Suprapubic skin (tissue), 4 donors: Measurements from ENCODE around the gene COG5. TPM values are rescaled to one million over a fixed set of nuclear protein-coding genes. Genes with fewer than 3 reads are reported as not detected.

Experiments used
- DNase-seq, 2 donors: peaks; one replicate each; pipeline ENCODE4 v3.0.0-alpha.2; 2019; ENCODE audit warnings: low spot score in 2 of 2
- H3K27ac ChIP-seq: fragments of 200-600 bp; sonication (generic); one replicate; pipeline ENCODE4 v1.5.1; 2019
- H3K27me3 ChIP-seq: fragments of 200-600 bp; sonication (generic); one replicate; pipeline ENCODE4 v1.5.1; 2019
- H3K36me3 ChIP-seq: fragments of 200-600 bp; sonication (generic); one replicate; pipeline ENCODE4 v1.5.1; 2019
- H3K4me1 ChIP-seq: fragments of 200-600 bp; sonication (generic); one replicate; pipeline ENCODE4 v1.5.1; 2019
- H3K4me3 ChIP-seq: fragments of 200-600 bp; sonication (generic); one replicate; pipeline ENCODE4 v1.5.1; 2019; ENCODE audit warnings: mild to moderate bottlenecking
- H3K9me3 ChIP-seq: fragments of 200-600 bp; sonication (generic); one replicate; pipeline ENCODE4 v1.5.1; 2019
- CTCF ChIP-seq, 2 donors: fragments of 200-600 bp in 1 of 2; fragments of 450-650 bp in 1 of 2; sonication (generic) in 1 of 2; IDR thresholded peaks; one replicate each; pipeline ENCODE4 v1.5.1; 2016 to 2019; ENCODE audit warnings: antibody characterized with exemption in 2 of 2, mild to moderate bottlenecking in 1 of 2, moderate library complexity in 1 of 2
- EP300 ChIP-seq: sonication (generic); formaldehyde crosslinking; IDR thresholded peaks from one replicate; pipeline ENCODE4 v1.6.1; 2017; ENCODE audit warnings: antibody characterized with exemption
- POLR2A ChIP-seq, 2 donors: fragments of 450-650 bp; IDR thresholded peaks; one replicate each; pipeline ENCODE4 v1.6.1; 2017; ENCODE audit warnings: antibody characterized with exemption in 2 of 2, mild to moderate bottlenecking in 2 of 2, moderate library complexity in 2 of 2
- POLR2AphosphoS5 ChIP-seq, 3 donors: sonication (generic); formaldehyde crosslinking; IDR thresholded peaks; one replicate each; pipeline ENCODE4 v1.6.1; 2017; ENCODE audit warnings: antibody characterized with exemption in 3 of 3
- WGBS: methylation state at CpG from one replicate; pipeline ENCODE4 v1.1.5; 2018; 5-methylcytosine and 5-hydroxymethylcytosine counted together
- total RNA-seq, 4 donors: library from RNA; depleted of rRNA; stranded (reverse); fragments of >200 nt; gene quantifications; one replicate each; pipeline ENCODE4 v1.1.0, GENCODE V29; 2016

Gene COG5
- total RNA-seq, 4 donors from 2014 or later = 31.1 to 60.1 (median 53.7) TPM

- Histone ChIP-seq H3K36me3 (no peaks in the 10 kb centered on the region), H3K27me3 (no peaks in the 10 kb centered on the region), H3K4me3 (no peak overlapping the region), H3K4me1 (no peaks in the 10 kb centered on the region), H3K27ac (no peak overlapping the region), H3K9me3 (no peaks in the 10 kb centered on the region)
- TF ChIP-seq POLR2AphosphoS5 (IDR thresholded peaks at IDR 0.05) = no peak
- no peak for TF ChIP-seq CTCF (IDR thresholded peaks at IDR 0.05)
- TF ChIP-seq EP300 = no peak
- TF ChIP-seq POLR2A (IDR thresholded peaks at IDR 0.05) = no peak
- WGBS = 96% methylated on average over 1 of the region's 1 CpG
- no peak for DNase-seq
Observed at GRCh38 chr7:107267138-107267537, 296.6 kb downstream of the COG5 start.

DNA sequence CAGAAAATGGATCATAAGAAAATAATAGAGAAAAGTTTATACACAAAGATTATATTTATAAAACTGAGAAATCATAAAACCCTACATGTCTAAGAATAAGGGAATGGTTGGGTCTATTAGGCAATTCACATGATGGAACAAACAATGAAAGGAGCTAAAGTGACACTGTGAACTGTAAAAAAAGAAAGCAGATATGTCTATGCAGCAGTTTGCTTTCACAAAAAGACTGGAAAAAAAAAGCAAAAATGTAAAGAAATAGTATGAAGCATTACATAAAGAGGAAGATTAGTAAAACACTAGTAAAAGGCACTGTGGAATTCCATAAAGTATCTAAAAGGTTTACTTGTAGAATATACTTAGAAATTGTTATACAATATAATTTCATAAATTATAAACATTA lies 299.0 kb downstream of the COG5 start:
- Histone ChIP-seq H3K4me1 (no peaks in the 10 kb centered on the region), H3K9me3 (no peaks in the 10 kb centered on the region), H3K27me3 (no peaks in the 10 kb centered on the region), H3K4me3 (no peak overlapping the region), H3K36me3 (no peaks in the 10 kb centered on the region), H3K27ac (no peak overlapping the region)
- no peak for DNase-seq
- TF ChIP-seq EP300 = no peak
- TF ChIP-seq POLR2AphosphoS5 (IDR thresholded peaks at IDR 0.05) = no peak
- TF ChIP-seq CTCF (IDR thresholded peaks at IDR 0.05) = no peak
- no peak for TF ChIP-seq POLR2A (IDR thresholded peaks at IDR 0.05)

DNA sequence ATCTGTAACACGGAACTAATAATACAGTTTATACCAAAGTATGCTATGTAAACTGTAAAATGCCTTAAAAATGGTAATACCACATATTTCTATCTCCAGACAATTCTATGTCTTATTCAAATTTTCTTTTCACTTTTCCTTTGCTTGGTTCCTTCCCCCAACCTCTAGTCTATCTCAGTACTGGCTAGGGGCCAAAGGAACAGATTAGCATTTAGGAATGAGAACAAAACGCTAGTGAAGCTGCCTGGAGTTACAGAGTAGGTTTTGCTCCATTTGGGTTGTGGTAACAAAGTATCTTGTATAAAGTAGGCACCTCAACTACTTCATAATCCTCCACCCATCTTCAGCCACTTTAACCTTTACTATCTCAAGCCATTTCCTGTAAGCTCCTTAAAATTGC lies 300.9 kb downstream of the COG5 start:
- Histone ChIP-seq H3K4me1 (no peaks in the 10 kb centered on the region), H3K9me3 (no peaks in the 10 kb centered on the region), H3K27ac (no peak overlapping the region), H3K36me3 (no peaks in the 10 kb centered on the region), H3K4me3 (no peak overlapping the region), H3K27me3 (no peaks in the 10 kb centered on the region)
- no peak for DNase-seq
- WGBS = 75% methylated on average over 2 of the region's 2 CpGs
- no peak for TF ChIP-seq CTCF (IDR thresholded peaks at IDR 0.05)

GRCh38 chr7:107258737-107259136 lies 305.0 kb downstream of the COG5 start:
- DNase-seq = no peak
- Histone ChIP-seq H3K9me3 (no peaks in the 10 kb centered on the region), H3K4me3 (no peak overlapping the region), H3K4me1 (no peaks in the 10 kb centered on the region), H3K27me3 (no peaks in the 10 kb centered on the region), H3K36me3 (no peaks in the 10 kb centered on the region), H3K27ac (no peak overlapping the region)
- 92% methylated on average over 5 of the region's 5 CpGs for WGBS
- TF ChIP-seq EP300 (no peak), POLR2A (IDR thresholded peaks at IDR 0.05) (no peak), POLR2AphosphoS5 (IDR thresholded peaks at IDR 0.05) (no peak), CTCF (IDR thresholded peaks at IDR 0.05) (no peak)

- no peaks in the 10 kb centered on the region for H3K27me3 ChIP-seq
- no peak overlapping the region for H3K4me3 ChIP-seq
- H3K36me3 ChIP-seq = no peaks in the 10 kb centered on the region
- TF ChIP-seq POLR2AphosphoS5 (IDR thresholded peaks at IDR 0.05) (no peak), CTCF (IDR thresholded peaks at IDR 0.05) (no peak), EP300 (no peak), POLR2A (IDR thresholded peaks at IDR 0.05) (no peak)
- no peaks in the 10 kb centered on the region for H3K4me1 ChIP-seq
- WGBS = 96% methylated on average over 4 of the region's 4 CpGs
- H3K27ac ChIP-seq = no peak overlapping the region
- DNase-seq = no peak
- no peaks in the 10 kb centered on the region for H3K9me3 ChIP-seq
Observed at GRCh38 chr7:107255602-107256001, 308.1 kb downstream of the COG5 start.
